Measurements from ENCODE around the gene GPR156.

GPR156 gene

GRCh38 chr3:120125992-120126391 is 159.0 kb downstream of the GPR156 start:
- DNase-seq (ENCODE audit: low read depth in 2 of 2): no peak

DNA sequence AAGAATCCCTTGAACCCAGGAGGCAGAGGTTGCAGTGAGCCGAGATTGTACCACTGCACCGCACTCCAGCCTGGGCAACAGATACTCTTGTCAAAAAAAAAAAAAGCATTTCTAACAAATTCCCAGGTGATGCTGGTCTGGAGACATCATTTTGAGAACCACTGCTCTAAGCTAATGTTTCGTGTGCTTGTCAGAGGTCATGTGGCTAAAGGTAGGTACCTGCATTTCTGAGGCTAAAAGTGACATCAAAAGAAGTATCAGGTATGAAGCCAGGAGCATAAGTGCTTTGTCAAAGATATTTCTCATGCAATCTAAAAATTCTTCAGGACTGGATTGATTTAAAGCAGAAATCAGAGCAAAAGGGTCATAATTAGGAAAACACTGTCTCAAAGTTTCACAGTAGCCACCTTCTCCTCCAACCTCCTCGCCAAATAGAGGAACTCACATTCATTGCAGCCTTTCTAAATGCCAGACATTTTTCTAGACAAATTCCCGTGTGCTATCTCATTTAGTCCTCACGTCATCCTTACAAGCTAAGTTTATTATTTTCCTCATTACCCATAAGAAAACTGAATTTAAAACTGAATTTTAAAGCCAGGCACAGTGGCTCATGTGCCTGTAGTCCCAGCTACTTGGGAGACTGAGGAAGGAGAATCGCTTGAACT is 165.0 kb downstream of the GPR156 start:
- DNase-seq (ENCODE audit: low read depth in 2 of 2): no peak
